Memory B cell (primary cell): ENCODE data around the gene GIMAP7.
"Not testable (repeated sequence)": the region's sequence is repeated elsewhere in the genome, so short reads cannot be mapped to it uniquely, and the experiment has no call there.

Experiments used
- ATAC-seq: fragments of 150-1000 bp; cut with Tn5 transposase; 2 replicates; pipeline ENCODE4 v1.10.0; 2021; ENCODE audit warnings: low read depth, mild to moderate bottlenecking, moderate library complexity
- DNase-seq, 2 donors: peaks; one replicate each; pipeline ENCODE4 v3.0.0; 2022; ENCODE audit warnings: low spot score in 2 of 2
- H3K27ac Mint-ChIP-seq: one replicate; pipeline ENCODE4 v1.8.0; 2022; ENCODE audit warnings: mild to moderate bottlenecking, moderate library complexity, mixed read lengths
- H3K27me3 Mint-ChIP-seq: one replicate; pipeline ENCODE4 v1.8.0; 2022; ENCODE audit warnings: mixed read lengths
- H3K36me3 Mint-ChIP-seq: one replicate; pipeline ENCODE4 v1.8.0; 2022; ENCODE audit warnings: mild to moderate bottlenecking, mixed read lengths
- H3K4me1 Mint-ChIP-seq: one replicate; pipeline ENCODE4 v1.8.0; 2022; ENCODE audit warnings: mixed read lengths
- H3K4me3 Mint-ChIP-seq: one replicate; pipeline ENCODE4 v1.8.0; 2022; ENCODE audit warnings: mild to moderate bottlenecking, moderate library complexity, mixed read lengths
- H3K9me3 Mint-ChIP-seq: one replicate; pipeline ENCODE4 v1.8.0; 2022; ENCODE audit warnings: mixed read lengths

The GIMAP7 gene

GRCh38 chr7:150487625-150488024 is 27.0 kb upstream of the GIMAP7 start:
- peaks cover 1% of the 10 kb centered on the region for H3K9me3 Mint-ChIP-seq
- peaks cover 8% of the 10 kb centered on the region for H3K4me1 Mint-ChIP-seq
- H3K4me3 Mint-ChIP-seq: no peak overlapping the region
- no peaks in the 10 kb centered on the region for H3K36me3 Mint-ChIP-seq
- no peak overlapping the region for H3K27ac Mint-ChIP-seq
- ATAC-seq (no peak), DNase-seq (no peak)
- peaks cover 8% of the 10 kb centered on the region for H3K27me3 Mint-ChIP-seq

- H3K4me3 Mint-ChIP-seq: no peak overlapping the region
- H3K4me1 Mint-ChIP-seq: no peaks in the 10 kb centered on the region
- ATAC-seq (no peak), DNase-seq (no peak)
- peaks cover 1% of the 10 kb centered on the region for H3K9me3 Mint-ChIP-seq
- peaks cover 5% of the 10 kb centered on the region for H3K27me3 Mint-ChIP-seq
- H3K36me3 Mint-ChIP-seq: no peaks in the 10 kb centered on the region
- no peak overlapping the region for H3K27ac Mint-ChIP-seq
Observed at GRCh38 chr7:150489782-150490181, 24.9 kb upstream of the GIMAP7 start.

DNA sequence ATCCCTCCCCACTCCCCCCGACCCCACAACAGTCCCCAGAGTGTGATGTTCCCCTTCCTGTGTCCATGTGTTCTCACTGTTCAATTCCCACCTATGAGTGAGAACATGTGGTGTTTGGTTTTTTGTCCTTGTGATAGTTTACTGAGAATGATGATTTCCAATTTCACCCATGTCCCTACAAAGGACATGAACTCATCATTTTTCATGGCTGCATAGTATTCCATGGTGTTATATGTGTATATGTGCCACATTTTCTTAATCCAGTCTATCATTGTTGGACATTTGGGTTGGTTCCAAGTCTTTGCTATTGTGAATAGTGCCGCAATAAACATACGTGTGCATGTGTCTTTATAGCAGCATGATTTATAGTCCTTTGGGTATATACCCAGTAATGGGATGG is 21.2 kb upstream of the GIMAP7 start:
- H3K9me3 Mint-ChIP-seq, H3K27ac Mint-ChIP-seq, H3K36me3 Mint-ChIP-seq, H3K4me3 Mint-ChIP-seq, H3K4me1 Mint-ChIP-seq, ATAC-seq, DNase-seq: not testable (repeated sequence)
- peaks cover 13% of the 10 kb centered on the region for H3K27me3 Mint-ChIP-seq

DNA sequence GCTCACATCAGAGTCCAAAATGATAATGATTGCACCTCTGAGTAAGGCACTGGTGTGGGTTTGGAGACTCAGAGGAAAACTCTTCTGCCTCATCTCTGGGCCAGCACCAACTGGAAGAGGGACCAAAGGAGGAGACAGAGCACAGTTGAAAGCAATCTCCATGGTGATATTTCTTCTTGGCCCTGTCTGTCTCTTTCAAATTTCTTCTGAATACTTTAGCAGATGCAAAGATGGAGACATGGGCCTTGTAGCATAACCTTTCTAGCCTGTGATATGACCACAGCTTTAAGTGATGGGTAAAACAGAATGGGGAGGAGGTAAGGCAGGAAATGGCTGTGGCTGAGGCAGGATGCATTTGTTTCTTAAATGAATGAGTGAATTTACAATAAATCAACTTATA is 12.2 kb upstream of the GIMAP7 start:
- Mint-ChIP-seq H3K4me1 (no peaks in the 10 kb centered on the region), H3K27ac (no peak overlapping the region), H3K27me3 (peaks cover 11% of the 10 kb centered on the region), H3K9me3 (peaks cover 5% of the 10 kb centered on the region), H3K4me3 (no peak overlapping the region), H3K36me3 (no peaks in the 10 kb centered on the region)
- DNase-seq (no peak), ATAC-seq (no peak)

GRCh38 chr7:150503155-150503554 is 11.5 kb upstream of the GIMAP7 start:
- H3K36me3 Mint-ChIP-seq: no peaks in the 10 kb centered on the region
- H3K4me1 Mint-ChIP-seq: no peaks in the 10 kb centered on the region
- DNase-seq (no peak), ATAC-seq (no peak)
- peaks cover 3% of the 10 kb centered on the region for H3K9me3 Mint-ChIP-seq
- H3K27me3 Mint-ChIP-seq: peaks cover 7% of the 10 kb centered on the region
- H3K27ac Mint-ChIP-seq: no peak overlapping the region
- no peak overlapping the region for H3K4me3 Mint-ChIP-seq

GRCh38 chr7:150503581-150503980 is 11.1 kb upstream of the GIMAP7 start:
- Mint-ChIP-seq H3K4me3 (no peak overlapping the region), H3K9me3 (peaks cover 2% of the 10 kb centered on the region), H3K36me3 (no peaks in the 10 kb centered on the region), H3K27me3 (peaks cover 6% of the 10 kb centered on the region), H3K27ac (no peak overlapping the region), H3K4me1 (no peaks in the 10 kb centered on the region)
- ATAC-seq (no peak), DNase-seq (no peak)

GRCh38 chr7:150507947-150508602 is 6.6 kb upstream of the GIMAP7 start:
- ATAC-seq (no peak), DNase-seq (no peak)
- Mint-ChIP-seq H3K27ac (no peak overlapping the region), H3K27me3 (peaks cover 4% of the 10 kb centered on the region), H3K4me3 (no peak overlapping the region), H3K4me1 (no peaks in the 10 kb centered on the region), H3K36me3 (no peaks in the 10 kb centered on the region), H3K9me3 (peaks cover 4% of the 10 kb centered on the region)

- Mint-ChIP-seq H3K27ac (no peak overlapping the region), H3K4me1 (peaks cover 3% of the 10 kb centered on the region), H3K9me3 (peaks cover 4% of the 10 kb centered on the region), H3K27me3 (peaks cover 4% of the 10 kb centered on the region), H3K36me3 (no peaks in the 10 kb centered on the region), H3K4me3 (no peak overlapping the region)
- DNase-seq (no peak), ATAC-seq (no peak)
Observed at GRCh38 chr7:150511048-150511447, 3.6 kb upstream of the GIMAP7 start.

- no peak for DNase-seq
- Mint-ChIP-seq H3K4me1 (peaks cover 3% of the 10 kb centered on the region), H3K4me3 (no peak overlapping the region), H3K36me3 (no peaks in the 10 kb centered on the region), H3K27me3 (peaks cover 2% of the 10 kb centered on the region), H3K9me3 (peaks cover 4% of the 10 kb centered on the region), H3K27ac (no peak overlapping the region)
- no peak for ATAC-seq
Observed at GRCh38 chr7:150513758-150514157, 914 bp upstream of the GIMAP7 start.

- ATAC-seq (no peak), DNase-seq (no peak)
- no peak overlapping the region for H3K4me3 Mint-ChIP-seq
- H3K4me1 Mint-ChIP-seq: peaks cover 3% of the 10 kb centered on the region
- H3K27ac Mint-ChIP-seq: no peak overlapping the region
- H3K9me3 Mint-ChIP-seq: no peaks in the 10 kb centered on the region
- H3K27me3 Mint-ChIP-seq: peaks cover 7% of the 10 kb centered on the region
- no peaks in the 10 kb centered on the region for H3K36me3 Mint-ChIP-seq
Observed at GRCh38 chr7:150515248-150516147, 826 bp downstream of the GIMAP7 start.

DNA sequence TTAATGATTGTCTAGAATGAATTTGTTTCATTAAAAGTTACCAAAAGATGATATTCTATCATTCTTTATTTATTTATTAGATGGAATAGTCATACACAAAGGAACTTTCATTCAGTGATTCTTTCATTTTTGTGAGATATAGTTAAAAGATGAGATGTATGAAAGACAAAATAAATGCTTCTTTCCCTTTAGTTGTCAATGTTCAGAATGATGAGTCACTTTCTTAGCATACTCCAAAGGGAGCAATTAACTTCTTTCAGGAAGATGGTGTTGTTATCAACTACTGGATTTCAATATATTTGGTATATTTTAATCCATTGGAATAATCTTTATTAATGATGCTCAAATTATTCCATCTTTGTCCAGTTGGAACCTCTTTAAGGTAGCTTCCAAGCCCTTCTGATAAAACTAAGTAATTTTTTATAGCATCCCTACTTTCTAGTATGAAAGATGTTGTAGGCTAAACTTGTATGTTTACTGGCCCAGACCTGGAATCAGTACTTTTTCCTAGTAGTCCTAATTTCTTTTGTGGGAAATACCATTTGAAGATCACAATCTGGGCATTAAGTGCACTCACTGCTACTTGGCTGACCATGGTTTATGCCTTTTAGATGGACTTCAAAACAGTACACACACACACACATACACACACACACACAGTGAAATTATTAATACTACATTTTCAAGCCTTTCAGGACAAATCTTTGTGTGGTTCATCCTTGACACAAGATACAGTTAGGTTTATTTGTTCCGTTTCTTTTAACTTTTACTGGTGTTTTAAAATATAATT is 2.5 kb downstream of the GIMAP7 start:
- Mint-ChIP-seq H3K27me3 (peaks cover 5% of the 10 kb centered on the region), H3K27ac (no peak overlapping the region), H3K4me3 (no peak overlapping the region), H3K36me3 (no peaks in the 10 kb centered on the region), H3K4me1 (peaks cover 3% of the 10 kb centered on the region), H3K9me3 (no peaks in the 10 kb centered on the region)
- ATAC-seq (no peak), DNase-seq (no peak)

DNA sequence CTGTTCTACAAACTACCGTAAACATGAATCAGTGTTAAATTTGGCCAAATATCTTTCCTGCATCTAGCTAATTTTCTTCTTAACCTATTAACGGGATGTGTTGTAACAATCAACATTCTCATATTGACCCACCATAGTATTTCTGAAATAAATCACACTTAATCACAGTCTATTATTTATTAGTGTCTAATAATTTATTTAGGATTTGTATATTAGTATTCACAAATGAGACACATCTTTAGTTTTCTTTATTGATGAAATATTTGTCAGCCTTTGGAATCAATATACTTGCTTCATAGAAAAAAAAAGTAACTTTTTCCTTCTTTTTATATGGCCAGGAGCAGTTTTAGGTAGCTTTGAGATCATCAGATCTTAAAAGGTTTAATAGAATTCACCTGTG is 4.6 kb downstream of the GIMAP7 start:
- DNase-seq (no peak), ATAC-seq (no peak)
- Mint-ChIP-seq H3K27me3 (peaks cover 5% of the 10 kb centered on the region), H3K9me3 (no peaks in the 10 kb centered on the region), H3K27ac (no peak overlapping the region), H3K4me3 (no peak overlapping the region), H3K36me3 (no peaks in the 10 kb centered on the region), H3K4me1 (peaks cover 3% of the 10 kb centered on the region)

DNA sequence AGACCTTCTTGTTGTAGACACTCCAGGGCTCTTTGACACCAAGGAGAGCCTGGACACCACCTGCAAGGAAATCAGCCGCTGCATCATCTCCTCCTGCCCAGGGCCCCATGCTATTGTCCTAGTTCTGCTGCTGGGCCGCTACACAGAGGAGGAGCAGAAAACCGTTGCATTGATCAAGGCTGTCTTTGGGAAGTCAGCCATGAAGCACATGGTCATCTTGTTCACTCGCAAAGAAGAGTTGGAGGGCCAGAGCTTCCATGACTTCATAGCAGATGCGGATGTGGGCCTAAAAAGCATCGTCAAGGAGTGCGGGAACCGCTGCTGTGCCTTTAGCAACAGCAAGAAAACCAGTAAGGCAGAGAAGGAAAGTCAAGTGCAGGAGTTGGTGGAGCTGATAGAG is 5.5 kb downstream of the GIMAP7 start:
- H3K4me1 Mint-ChIP-seq: no peaks in the 10 kb centered on the region
- no peak overlapping the region for H3K4me3 Mint-ChIP-seq
- no peak for DNase-seq

GRCh38 chr7:150522931-150523330 is 8.3 kb downstream of the GIMAP7 start:
- H3K36me3 Mint-ChIP-seq, DNase-seq, ATAC-seq, H3K9me3 Mint-ChIP-seq, H3K27ac Mint-ChIP-seq, H3K4me3 Mint-ChIP-seq, H3K27me3 Mint-ChIP-seq, H3K4me1 Mint-ChIP-seq: not testable (repeated sequence)

More for the DNA sequence above, 5.5 kb downstream of the GIMAP7 start:
- no peak for ATAC-seq
- Mint-ChIP-seq H3K27me3 (peaks cover 5% of the 10 kb centered on the region), H3K36me3 (no peaks in the 10 kb centered on the region), H3K27ac (no peak overlapping the region), H3K9me3 (no peaks in the 10 kb centered on the region)
